Epithelial cell of proximal tubule (primary cell): ENCODE measurements around the gene AGPAT2. TPM values are rescaled to one million over a fixed set of nuclear protein-coding genes. Genes with fewer than 3 reads are reported as not detected.

Experiments used
- DNase-seq: peaks from one replicate; pipeline ENCODE4 v3.0.0-alpha.2; 2011; ENCODE audit warnings: low read depth
- H3K4me3 ChIP-seq: 2 replicates; pipeline ENCODE4 v1.5.1; 2011; ENCODE audit warnings: low read depth, mild to moderate bottlenecking, low read length
- CTCF ChIP-seq: conservative IDR thresholded peaks from 2 replicates; pipeline ENCODE4 v1.5.1; 2012; ENCODE audit warnings: low read depth, mild to moderate bottlenecking, low read length
- total RNA-seq: library from RNA; depleted of rRNA; stranded (reverse); fragments of >200 nt; gene quantifications from 2 replicates; pipeline ENCODE4 v1.2.3, GENCODE V29; 2015

The AGPAT2 gene
- total RNA-seq, 1 donor from 2014 or later: 40.5 TPM

GRCh38 chr9:136723989-136724388, 36.7 kb upstream of the AGPAT2 start:
- H3K4me3 ChIP-seq: no peak overlapping the region
- no peak for DNase-seq
- no peak for TF ChIP-seq CTCF

GRCh38 chr9:136723362-136723976, 36.2 kb upstream of the AGPAT2 start:
- no peak for TF ChIP-seq CTCF
- no peak overlapping the region for H3K4me3 ChIP-seq
- no peak for DNase-seq

GRCh38 chr9:136722969-136723356, 35.7 kb upstream of the AGPAT2 start:
- H3K4me3 ChIP-seq: no peak overlapping the region
- no peak for TF ChIP-seq CTCF
- no peak for DNase-seq

- no peak for DNase-seq
- TF ChIP-seq CTCF: no peak
- no peak overlapping the region for H3K4me3 ChIP-seq
Measured at GRCh38 chr9:136722093-136722968, 35.1 kb upstream of the AGPAT2 start.

- no peak for DNase-seq
- no peak for TF ChIP-seq CTCF
Measured at GRCh38 chr9:136721339-136722092, 34.3 kb upstream of the AGPAT2 start.

GRCh38 chr9:136720898-136721338, 33.7 kb upstream of the AGPAT2 start:
- no peak overlapping the region for H3K4me3 ChIP-seq
- no peak for TF ChIP-seq CTCF
- DNase-seq: no peak

More at GRCh38 chr9:136721339-136722092, 34.3 kb upstream of the AGPAT2 start:
- H3K4me3 ChIP-seq: no peak overlapping the region
